Immature natural killer cell (primary cell): ENCODE data around the gene CACNA1B. TPM values are rescaled to one million over a fixed set of nuclear protein-coding genes. Genes with fewer than 3 reads are reported as not detected.

ENCODE experiments used
- DNase-seq, 3 donors: peaks; one replicate each; pipeline ENCODE4 v3.0.0; 2022; ENCODE audit warnings: mixed read lengths in 1 of 3
- H3K27ac Mint-ChIP-seq, 6 donors: one replicate each; pipeline ENCODE4 v1.8.0; 2020; ENCODE audit warnings: mixed read lengths in 6 of 6, mild to moderate bottlenecking in 5 of 6, inconsistent platforms in 4 of 6, moderate library complexity in 3 of 6
- H3K27me3 Mint-ChIP-seq, 3 donors: one replicate each; pipeline ENCODE4 v1.8.0; 2020 to 2021; ENCODE audit warnings: low read depth in 3 of 3, mild to moderate bottlenecking in 3 of 3, mixed read lengths in 3 of 3, moderate library complexity in 3 of 3, inconsistent platforms in 1 of 3
- H3K36me3 Mint-ChIP-seq, 3 donors: one replicate each; pipeline ENCODE4 v1.8.0; 2020; ENCODE audit warnings: mixed read lengths in 3 of 3, inconsistent platforms in 2 of 3, mild to moderate bottlenecking in 2 of 3
- H3K4me1 Mint-ChIP-seq, 2 donors: one replicate each; pipeline ENCODE4 v1.8.0; 2020; ENCODE audit warnings: inconsistent platforms in 2 of 2, mild to moderate bottlenecking in 2 of 2, mixed read lengths in 2 of 2, moderate library complexity in 1 of 2
- H3K4me3 Mint-ChIP-seq, 5 donors: one replicate each; pipeline ENCODE4 v1.8.0; 2020; ENCODE audit warnings: mild to moderate bottlenecking in 5 of 5, mixed read lengths in 5 of 5, inconsistent platforms in 3 of 5, moderate library complexity in 3 of 5
- H3K9me3 Mint-ChIP-seq, 6 donors: one replicate each; pipeline ENCODE4 v1.8.0; 2020; ENCODE audit warnings: mild to moderate bottlenecking in 6 of 6, mixed read lengths in 6 of 6, inconsistent platforms in 4 of 6, moderate library complexity in 3 of 6
- polyA plus RNA-seq, 3 donors: library from polyadenylated mRNA; unstranded; fragments of 300-500 nt; fragmentation: Illumina TruSeq; gene quantifications; one replicate each; pipeline ENCODE4 v1.2.3, GENCODE V29; 2021

The CACNA1B gene
- polyA plus RNA-seq, 3 donors from 2014 or later, result not detected

DNA sequence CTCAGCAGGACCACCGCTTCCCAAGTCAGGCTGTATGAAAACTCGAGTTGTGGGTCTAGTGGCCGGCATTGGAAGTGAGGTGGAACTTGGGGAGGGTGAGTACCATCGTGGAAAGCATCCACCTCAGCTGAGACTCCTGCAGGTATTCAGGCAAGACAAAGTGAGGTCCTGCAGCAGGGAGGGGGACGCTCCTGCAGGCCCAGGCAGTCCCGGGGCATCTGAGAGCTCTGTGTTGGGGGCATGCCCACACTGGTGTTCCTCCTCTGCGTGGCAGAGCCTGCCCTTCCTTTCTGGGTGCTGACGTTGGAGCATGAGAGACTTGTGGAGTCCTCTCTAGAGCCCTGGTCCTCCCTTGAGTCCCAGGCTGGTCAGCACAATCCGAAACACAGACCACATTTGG, 187.7 kb downstream of the CACNA1B start:
- Mint-ChIP-seq H3K27ac (no peak overlapping the region), H3K4me1 (no peaks in the 10 kb centered on the region), H3K27me3 (peaks cover 1 to 5% (median 5%) of the 10 kb centered on the region in 3 donors), H3K4me3 (no peak overlapping the region), H3K36me3 (no peaks in the 10 kb centered on the region), H3K9me3 (peaks cover 0 to 2% (median 0%) of the 10 kb centered on the region in 6 donors)
- no peak for DNase-seq

DNA sequence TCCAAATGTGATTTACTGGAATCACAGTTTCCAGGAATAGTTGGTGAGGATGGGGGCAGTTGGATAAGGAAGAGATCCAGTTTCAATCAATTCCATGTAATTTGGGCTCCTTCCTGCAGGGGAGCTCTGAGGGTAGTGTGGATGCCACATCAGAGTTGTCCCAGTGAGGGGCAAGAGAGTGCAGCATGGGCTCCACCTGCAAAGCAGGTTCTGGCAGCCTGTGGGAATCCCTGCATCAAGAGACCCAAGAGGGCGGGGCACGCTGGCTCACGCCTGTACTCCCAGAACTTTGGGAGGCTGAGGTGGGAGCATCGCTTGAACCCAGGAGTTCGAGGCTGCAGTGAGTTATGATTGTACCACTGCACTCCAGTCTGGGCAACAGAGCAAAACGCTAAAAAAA, 188.5 kb downstream of the CACNA1B start:
- peaks cover 0 to 2% (median 0%) of the 10 kb centered on the region in 6 donors for H3K9me3 Mint-ChIP-seq
- H3K36me3 Mint-ChIP-seq, result no peaks in the 10 kb centered on the region
- H3K27ac Mint-ChIP-seq, result no peak overlapping the region
- H3K27me3 Mint-ChIP-seq, result peaks cover 5 to 6% (median 5%) of the 10 kb centered on the region in 3 donors
- no peak overlapping the region for H3K4me3 Mint-ChIP-seq
- no peak for DNase-seq
- H3K4me1 Mint-ChIP-seq, result no peaks in the 10 kb centered on the region

DNA sequence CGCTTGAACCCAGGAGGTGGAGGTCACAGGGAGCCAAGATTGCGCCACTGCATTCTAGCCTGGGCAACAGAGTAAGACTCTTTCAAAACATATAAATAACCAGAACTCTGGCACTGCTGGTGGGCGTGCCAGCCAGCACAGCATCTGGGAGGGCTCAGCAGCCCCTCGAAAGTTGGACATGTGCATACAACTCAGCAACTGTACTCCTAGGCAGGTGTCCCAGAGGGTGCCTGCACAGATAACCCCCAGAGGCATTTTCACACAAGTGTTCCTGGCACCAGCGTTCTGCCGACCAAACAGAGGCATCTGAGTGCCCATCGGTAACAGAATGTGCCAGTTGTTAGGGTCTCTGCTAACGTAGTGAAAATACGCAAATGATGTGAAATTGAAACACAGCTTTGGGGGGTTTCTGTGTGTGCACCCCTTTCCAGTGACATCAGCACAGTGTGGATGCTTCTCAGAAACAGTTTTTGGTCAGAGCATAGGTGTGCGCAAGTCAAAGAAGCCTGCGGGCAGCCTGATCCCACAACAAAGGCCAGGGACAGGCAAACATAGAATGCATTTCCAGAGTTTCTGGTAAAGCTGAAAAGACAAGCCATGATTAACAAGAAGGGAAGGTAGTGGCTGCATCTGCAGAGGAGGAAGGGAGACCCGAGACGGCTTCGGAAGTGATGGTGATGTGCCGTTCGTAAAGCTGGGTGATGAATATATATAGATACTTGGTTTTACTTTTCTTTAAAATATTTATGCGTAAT, 190.2 kb downstream of the CACNA1B start:
- no peak for DNase-seq
- Mint-ChIP-seq H3K36me3 (no peaks in the 10 kb centered on the region), H3K27me3 (peaks cover 5 to 6% (median 5%) of the 10 kb centered on the region in 3 donors), H3K27ac (no peak overlapping the region), H3K4me1 (no peaks in the 10 kb centered on the region), H3K4me3 (no peak overlapping the region), H3K9me3 (peaks cover 0 to 2% (median 0%) of the 10 kb centered on the region in 6 donors)

DNA sequence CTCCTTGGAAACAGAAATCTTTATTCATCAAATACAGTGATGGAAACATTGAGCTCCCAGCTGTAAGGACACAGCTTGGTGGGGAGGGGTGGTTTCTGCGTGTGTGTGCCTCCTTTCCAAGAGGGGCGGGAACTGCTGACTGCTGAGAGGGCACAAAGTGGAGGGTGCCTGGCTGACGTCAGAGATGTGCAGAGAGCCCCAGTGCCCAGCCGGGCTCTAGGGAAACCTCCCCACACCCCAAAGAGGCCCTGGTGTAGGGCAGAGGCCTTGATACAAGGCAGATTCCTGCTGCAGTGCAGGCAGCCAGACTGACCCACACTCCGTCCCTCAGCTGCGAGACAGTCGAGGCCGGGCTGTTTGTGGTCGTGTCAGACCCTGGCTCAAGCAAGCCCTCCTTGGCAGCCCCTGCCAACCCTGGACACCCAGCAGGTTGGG, 191.0 kb downstream of the CACNA1B start:
- Mint-ChIP-seq H3K4me3 (no peak overlapping the region), H3K27ac (no peak overlapping the region), H3K4me1 (no peaks in the 10 kb centered on the region), H3K9me3 (peaks cover 0 to 2% (median 0%) of the 10 kb centered on the region in 6 donors), H3K27me3 (peaks cover 6 to 7% (median 7%) of the 10 kb centered on the region in 3 donors), H3K36me3 (no peaks in the 10 kb centered on the region)
- DNase-seq, result no peak

DNA sequence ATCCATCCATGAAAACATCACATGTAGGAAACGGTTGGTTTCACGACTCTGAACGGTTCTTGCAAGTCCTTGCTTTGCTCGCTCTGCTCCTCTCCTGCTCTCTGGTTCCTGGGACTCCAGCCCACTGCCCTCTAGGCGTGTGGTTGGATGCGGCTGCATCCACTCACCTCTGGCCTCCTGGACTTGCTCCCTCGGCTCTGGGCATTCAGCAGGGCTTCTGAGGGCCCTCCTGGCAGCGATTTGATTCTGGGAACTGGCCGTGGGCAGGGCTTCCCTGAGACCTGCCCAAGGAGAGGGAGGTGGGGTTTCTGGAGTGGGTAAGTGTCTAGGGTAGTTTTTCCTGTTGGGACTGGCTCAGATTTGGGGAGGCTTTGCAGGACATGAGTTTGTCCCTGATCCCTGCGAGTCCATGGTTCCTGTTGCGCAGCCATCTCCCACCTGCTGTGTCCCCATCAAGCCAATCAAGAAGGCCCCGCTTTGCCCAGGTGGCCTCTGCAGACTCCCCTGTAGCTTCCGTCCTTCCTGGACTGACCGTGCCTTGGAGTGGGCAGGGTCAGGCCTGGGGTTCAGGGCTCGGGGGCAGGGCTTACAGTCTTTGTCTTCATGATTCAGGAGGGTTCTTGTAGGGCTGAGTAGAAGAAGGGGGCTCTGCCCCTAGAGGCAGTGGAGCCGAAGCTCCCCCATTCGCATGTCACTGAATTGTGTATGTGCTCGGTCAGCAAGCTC, 192.3 kb downstream of the CACNA1B start:
- peaks cover 6 to 7% (median 7%) of the 10 kb centered on the region in 3 donors for H3K27me3 Mint-ChIP-seq
- peaks cover 0 to 2% (median 0%) of the 10 kb centered on the region in 6 donors for H3K9me3 Mint-ChIP-seq
- DNase-seq, result no peak
- H3K27ac Mint-ChIP-seq, result no peak overlapping the region
- H3K4me1 Mint-ChIP-seq, result no peaks in the 10 kb centered on the region
- H3K36me3 Mint-ChIP-seq, result no peaks in the 10 kb centered on the region
- no peak overlapping the region for H3K4me3 Mint-ChIP-seq

DNA sequence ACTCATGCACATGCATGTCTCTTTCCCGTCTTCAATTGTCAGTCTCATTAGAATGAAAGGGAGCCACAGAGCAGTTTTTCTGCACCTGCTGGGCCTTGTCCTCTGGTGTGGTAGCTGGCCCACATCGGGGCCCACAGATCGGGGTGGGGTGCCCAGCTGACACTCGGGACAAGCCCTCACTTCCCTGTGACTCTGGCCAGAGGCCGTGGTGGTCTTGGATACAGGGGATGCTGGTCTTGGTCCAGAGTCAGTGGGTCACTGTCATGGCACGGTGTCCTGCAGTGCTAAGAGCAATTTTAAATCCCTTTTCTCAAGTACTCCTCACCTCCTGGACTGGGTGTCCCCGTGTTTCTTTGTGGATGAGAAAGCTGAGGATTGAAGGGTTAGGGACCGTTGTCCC, 193.2 kb downstream of the CACNA1B start:
- peaks cover 2 to 8% (median 6%) of the 10 kb centered on the region in 3 donors for H3K27me3 Mint-ChIP-seq
- H3K4me3 Mint-ChIP-seq, result no peak overlapping the region
- no peak for DNase-seq
- no peaks in the 10 kb centered on the region for H3K36me3 Mint-ChIP-seq
- H3K4me1 Mint-ChIP-seq, result no peaks in the 10 kb centered on the region
- H3K27ac Mint-ChIP-seq, result no peak overlapping the region
- H3K9me3 Mint-ChIP-seq, result peaks cover 0 to 2% (median 0%) of the 10 kb centered on the region in 6 donors

DNA sequence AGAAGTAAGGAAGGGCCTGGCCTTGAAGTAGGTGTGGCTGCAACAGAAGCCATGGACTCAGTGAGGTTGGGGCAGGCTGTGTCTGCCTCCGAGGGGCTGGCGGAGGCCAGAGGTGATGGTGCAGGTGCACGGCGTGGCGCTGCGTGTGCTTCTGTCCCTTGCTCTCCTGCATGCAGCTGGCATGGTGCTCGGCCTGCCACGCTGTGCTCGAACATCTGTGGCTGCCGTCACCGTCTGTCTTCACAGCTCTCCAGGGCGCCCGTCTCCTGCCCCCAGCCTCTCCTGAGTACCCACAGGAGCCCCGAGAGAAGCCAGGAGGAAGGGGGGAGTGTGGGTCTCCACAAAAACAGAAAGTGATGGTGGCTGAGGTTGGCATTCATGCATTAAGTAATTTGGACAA, 193.7 kb downstream of the CACNA1B start:
- no peaks in the 10 kb centered on the region for H3K4me1 Mint-ChIP-seq
- DNase-seq, result no peak
- H3K9me3 Mint-ChIP-seq, result peaks cover 0 to 2% (median 0%) of the 10 kb centered on the region in 6 donors
- H3K27me3 Mint-ChIP-seq, result peaks cover 2 to 10% (median 6%) of the 10 kb centered on the region in 3 donors
- no peak overlapping the region for H3K4me3 Mint-ChIP-seq
- no peak overlapping the region for H3K27ac Mint-ChIP-seq
- H3K36me3 Mint-ChIP-seq, result no peaks in the 10 kb centered on the region

DNA sequence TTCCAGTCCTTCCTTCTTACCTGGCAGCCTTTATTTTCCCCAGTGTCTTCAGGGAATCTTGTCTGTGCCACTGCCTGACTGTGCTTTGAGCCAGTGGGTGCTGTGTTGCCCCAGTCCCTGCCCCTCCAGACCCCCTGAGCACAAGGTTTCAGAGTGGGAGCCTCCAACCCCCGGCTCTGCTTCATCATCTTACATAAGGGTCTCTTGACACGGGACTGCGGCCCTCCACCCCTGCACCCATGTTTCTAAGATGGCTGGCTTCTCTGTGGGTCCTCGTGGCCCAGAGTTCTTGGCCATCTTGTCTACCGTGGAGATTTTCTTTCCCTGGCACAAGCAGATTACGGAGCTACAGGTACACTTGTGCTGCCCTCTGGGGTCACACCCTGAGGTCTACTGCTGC, 194.1 kb downstream of the CACNA1B start:
- DNase-seq, result no peak
- Mint-ChIP-seq H3K27me3 (peaks cover 3 to 10% (median 6%) of the 10 kb centered on the region in 3 donors), H3K36me3 (no peaks in the 10 kb centered on the region), H3K4me3 (no peak overlapping the region), H3K4me1 (no peaks in the 10 kb centered on the region), H3K9me3 (peaks cover 0 to 1% (median 0%) of the 10 kb centered on the region in 6 donors), H3K27ac (no peak overlapping the region)

DNA sequence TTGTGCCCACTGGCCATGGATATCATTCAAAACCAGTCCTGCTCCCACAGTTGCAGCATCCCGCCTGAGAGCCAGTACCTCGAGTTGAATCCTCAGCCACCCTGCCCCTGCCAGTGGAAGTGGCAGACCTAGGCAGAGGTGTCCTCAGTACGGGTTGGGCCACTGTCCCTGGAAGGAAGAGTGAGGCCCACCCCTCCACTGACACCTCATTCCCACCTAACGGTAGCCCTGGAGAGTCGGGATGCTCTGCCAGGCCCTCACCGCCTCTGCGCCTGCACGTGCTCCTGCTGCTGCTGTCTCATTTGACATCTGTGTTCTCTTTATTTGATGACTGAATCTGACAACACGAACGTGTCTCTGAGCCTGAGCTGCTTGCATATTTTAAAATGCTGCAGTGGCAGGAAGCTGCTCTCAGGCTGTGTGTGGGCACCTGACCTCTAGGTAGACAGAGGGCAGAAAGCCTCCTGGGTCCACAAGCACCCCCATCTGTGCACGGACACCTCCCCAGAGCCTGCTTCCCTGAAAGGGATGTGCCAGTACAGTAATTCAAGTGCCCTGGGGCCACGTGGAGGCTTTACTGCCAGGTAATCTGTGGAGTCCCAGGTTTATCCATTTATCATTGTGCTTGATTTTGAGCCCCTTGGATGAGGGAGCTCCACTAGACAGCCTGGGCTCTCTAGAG, 194.7 kb downstream of the CACNA1B start:
- no peak overlapping the region for H3K4me3 Mint-ChIP-seq
- DNase-seq, result no peak
- H3K27me3 Mint-ChIP-seq, result peaks cover 3 to 9% (median 6%) of the 10 kb centered on the region in 3 donors
- no peaks in the 10 kb centered on the region for H3K36me3 Mint-ChIP-seq
- no peaks in the 10 kb centered on the region for H3K9me3 Mint-ChIP-seq
- no peak overlapping the region for H3K27ac Mint-ChIP-seq
- H3K4me1 Mint-ChIP-seq, result no peaks in the 10 kb centered on the region

DNA sequence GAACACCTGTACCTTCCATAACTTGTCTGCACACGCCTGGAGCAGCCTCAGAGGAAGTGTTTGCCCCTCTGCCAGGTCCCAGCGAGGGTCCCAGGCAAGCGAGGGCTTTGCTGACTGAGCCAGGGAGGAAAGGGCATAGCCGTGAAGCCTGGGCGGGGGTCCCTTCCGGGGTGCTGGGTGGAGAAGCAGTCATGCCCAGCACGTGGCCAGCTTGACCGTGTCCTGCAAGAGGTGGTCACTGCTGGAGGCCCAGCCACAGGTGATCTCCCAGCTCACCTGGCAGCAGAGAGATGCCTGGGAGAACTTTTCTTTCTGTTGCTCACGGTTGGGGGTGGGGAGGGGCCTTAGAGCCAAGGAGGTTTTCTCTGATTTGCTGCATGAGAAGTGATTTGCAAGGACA, 195.3 kb downstream of the CACNA1B start:
- no peaks in the 10 kb centered on the region for H3K4me1 Mint-ChIP-seq
- no peak overlapping the region for H3K27ac Mint-ChIP-seq
- peaks cover 3 to 9% (median 6%) of the 10 kb centered on the region in 3 donors for H3K27me3 Mint-ChIP-seq
- H3K36me3 Mint-ChIP-seq, result no peaks in the 10 kb centered on the region
- H3K9me3 Mint-ChIP-seq, result no peaks in the 10 kb centered on the region
- DNase-seq, result no peak
- H3K4me3 Mint-ChIP-seq, result no peak overlapping the region

DNA sequence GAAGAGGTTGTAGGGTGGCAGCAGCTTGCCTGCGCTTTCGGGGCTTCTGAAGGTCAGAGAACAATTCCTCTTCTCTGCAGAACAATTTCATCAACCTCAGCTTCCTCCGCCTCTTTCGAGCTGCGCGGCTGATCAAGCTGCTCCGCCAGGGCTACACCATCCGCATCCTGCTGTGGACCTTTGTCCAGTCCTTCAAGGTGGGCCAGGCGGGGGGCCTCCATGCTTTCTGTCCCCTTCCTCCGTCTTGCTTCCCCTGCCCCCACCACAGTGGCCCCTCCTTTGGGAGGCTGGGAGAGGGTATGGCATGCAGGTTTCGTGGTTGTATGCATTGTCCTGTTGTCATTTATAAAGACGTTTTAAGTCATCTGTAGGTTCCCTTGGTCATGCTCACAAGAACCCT, 195.8 kb downstream of the CACNA1B start:
- Mint-ChIP-seq H3K27ac (no peak overlapping the region), H3K9me3 (no peaks in the 10 kb centered on the region), H3K4me1 (no peaks in the 10 kb centered on the region), H3K36me3 (no peaks in the 10 kb centered on the region), H3K4me3 (no peak overlapping the region), H3K27me3 (peaks cover 3 to 9% (median 6%) of the 10 kb centered on the region in 3 donors)
- DNase-seq, result no peak

DNA sequence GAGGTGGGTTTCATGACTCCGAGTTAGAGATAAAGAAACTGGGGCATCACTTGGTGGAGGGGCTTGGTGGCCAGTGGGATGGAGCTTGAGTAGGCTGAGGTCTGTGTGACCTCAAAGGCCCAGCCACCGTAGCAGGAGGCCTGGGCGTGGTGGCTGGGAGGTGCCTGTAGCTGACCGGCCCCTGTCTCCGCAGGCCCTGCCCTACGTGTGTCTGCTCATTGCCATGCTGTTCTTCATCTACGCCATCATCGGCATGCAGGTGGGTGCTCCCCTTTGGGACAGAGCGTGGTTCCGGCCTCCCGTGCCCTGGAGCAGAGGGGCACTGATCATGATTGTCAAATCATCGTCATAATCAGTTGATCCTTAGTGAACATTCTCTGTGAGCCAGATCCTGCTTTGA, 196.2 kb downstream of the CACNA1B start:
- H3K27ac Mint-ChIP-seq, result no peak overlapping the region
- H3K27me3 Mint-ChIP-seq, result peaks cover 3 to 9% (median 6%) of the 10 kb centered on the region in 3 donors
- H3K36me3 Mint-ChIP-seq, result no peaks in the 10 kb centered on the region
- no peaks in the 10 kb centered on the region for H3K4me1 Mint-ChIP-seq
- H3K4me3 Mint-ChIP-seq, result no peak overlapping the region
- DNase-seq, result no peak
- H3K9me3 Mint-ChIP-seq, result no peaks in the 10 kb centered on the region

DNA sequence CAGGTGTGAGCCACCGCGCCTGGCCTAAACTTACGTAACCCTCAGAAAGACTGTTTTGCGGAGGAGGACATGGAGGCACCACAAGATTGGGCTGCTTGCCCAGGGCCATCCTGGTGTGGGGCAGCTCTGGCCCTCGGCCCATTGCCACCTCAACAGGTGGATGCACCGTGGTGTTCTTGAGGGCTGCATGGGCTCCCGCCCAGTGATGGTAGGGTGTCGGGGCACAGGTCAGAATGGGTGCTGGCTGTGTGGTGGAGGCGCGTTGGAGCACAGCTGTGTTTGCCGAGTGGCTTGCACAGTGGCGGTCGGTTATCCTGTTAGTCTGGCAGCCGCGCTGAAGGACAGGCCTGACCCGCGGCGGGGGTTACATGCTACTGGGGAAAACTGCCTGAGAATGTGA, 196.9 kb downstream of the CACNA1B start:
- H3K4me3 Mint-ChIP-seq, result no peak overlapping the region
- no peaks in the 10 kb centered on the region for H3K36me3 Mint-ChIP-seq
- no peaks in the 10 kb centered on the region for H3K9me3 Mint-ChIP-seq
- no peaks in the 10 kb centered on the region for H3K4me1 Mint-ChIP-seq
- H3K27ac Mint-ChIP-seq, result no peak overlapping the region
- H3K27me3 Mint-ChIP-seq, result peaks cover 3 to 9% (median 6%) of the 10 kb centered on the region in 3 donors
- DNase-seq, result no peak

DNA sequence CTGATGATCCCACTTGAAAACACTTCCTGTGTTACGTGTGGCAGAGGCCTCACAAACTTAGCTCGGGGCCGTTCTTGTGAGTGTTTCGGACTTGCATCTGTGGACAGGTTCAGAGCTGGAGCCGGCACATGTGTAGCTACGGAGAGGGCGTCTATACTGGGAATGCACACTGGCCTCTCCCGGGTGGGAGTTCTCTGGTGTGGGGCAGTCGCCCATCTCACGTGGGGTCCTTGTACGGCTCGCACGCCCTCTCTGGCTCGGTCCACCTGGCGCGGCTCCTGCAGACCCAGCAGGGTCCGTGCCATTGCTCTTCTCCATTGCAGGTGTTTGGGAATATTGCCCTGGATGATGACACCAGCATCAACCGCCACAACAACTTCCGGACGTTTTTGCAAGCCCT, 197.9 kb downstream of the CACNA1B start:
- Mint-ChIP-seq H3K27me3 (peaks cover 4 to 9% (median 6%) of the 10 kb centered on the region in 3 donors), H3K4me1 (no peaks in the 10 kb centered on the region), H3K36me3 (no peaks in the 10 kb centered on the region), H3K4me3 (no peak overlapping the region), H3K27ac (no peak overlapping the region), H3K9me3 (peaks cover 0 to 2% (median 0%) of the 10 kb centered on the region in 6 donors)
- no peak for DNase-seq
